Liver (tissue), 9 donors: ENCODE measurements around the gene CEP128. TPM values are rescaled to one million over a fixed set of nuclear protein-coding genes. Genes with fewer than 3 reads are reported as not detected.

Experiments used
- DNase-seq: peaks from one replicate; pipeline ENCODE4 v3.0.0-alpha.2; 2017; ENCODE audit warnings: low spot score
- H3K27ac ChIP-seq, 2 donors: one replicate each; pipeline ENCODE4 v1.7.0; 2013; ENCODE audit warnings: inconsistent platforms in 2 of 2, low read length in 2 of 2, control low read depth in 1 of 2, low read depth in 1 of 2, mild to moderate bottlenecking in 1 of 2
- H3K27me3 ChIP-seq, 4 donors: one replicate each; pipeline versions ENCODE4 v1.6.1 to v1.7.0; 2013; ENCODE audit warnings: low read length in 3 of 4, inconsistent platforms in 1 of 4, mild to moderate bottlenecking in 1 of 4, moderate library complexity in 1 of 4; ENCODE audit not compliant: control insufficient read depth in 4 of 4, insufficient read depth in 4 of 4
- H3K36me3 ChIP-seq, 4 donors: one replicate each; pipeline versions ENCODE4 v1.6.1 to v1.7.0; 2013; ENCODE audit warnings: low read length in 3 of 4, mild to moderate bottlenecking in 3 of 4, low read depth in 1 of 4, moderate library complexity in 1 of 4; ENCODE audit not compliant: control insufficient read depth in 4 of 4, insufficient read depth in 3 of 4
- H3K4me1 ChIP-seq, 4 donors: one replicate each; pipeline versions ENCODE4 v1.6.1 to v1.7.0; 2013; ENCODE audit warnings: low read length in 3 of 4, mild to moderate bottlenecking in 3 of 4, moderate library complexity in 1 of 4; ENCODE audit not compliant: control insufficient read depth in 4 of 4, insufficient read depth in 4 of 4
- H3K4me3 ChIP-seq, 3 donors: one replicate each; pipeline versions ENCODE4 v1.6.1 to v1.7.0; 2013; ENCODE audit warnings: low read length in 3 of 3, control low read depth in 1 of 3, low read depth in 1 of 3, mild to moderate bottlenecking in 1 of 3
- H3K9ac ChIP-seq, 2 donors: one replicate each; pipeline ENCODE4 v1.7.0; 2013; ENCODE audit warnings: low read length in 2 of 2, mild to moderate bottlenecking in 2 of 2, moderate library complexity in 2 of 2, control low read depth in 1 of 2, low read depth in 1 of 2
- H3K9me3 ChIP-seq, 4 donors: one replicate each; pipeline versions ENCODE4 v1.6.1 to v1.7.0; 2013; ENCODE audit warnings: low read length in 3 of 4; ENCODE audit not compliant: control insufficient read depth in 4 of 4
- EGR1 ChIP-seq, 2 donors: IDR thresholded peaks; 2 replicates each; pipeline ENCODE4 v1.6.1; 2016 to 2018; ENCODE audit warnings: antibody characterized with exemption in 2 of 2, low read depth in 2 of 2
- FOXA1 ChIP-seq: IDR thresholded peaks from 2 replicates; pipeline ENCODE4 v1.6.1; 2016; ENCODE audit warnings: antibody characterized with exemption
- FOXA2 ChIP-seq: IDR thresholded peaks from 2 replicates; pipeline ENCODE4 v1.6.1; 2016; ENCODE audit warnings: antibody characterized with exemption
- GABPA ChIP-seq, 2 donors: IDR thresholded peaks in 1 of 2; conservative IDR thresholded peaks in 1 of 2; 2 replicates each; pipeline ENCODE4 v1.6.1; 2016; ENCODE audit warnings: antibody characterized with exemption in 2 of 2, mild to moderate bottlenecking in 1 of 2, moderate library complexity in 1 of 2
- HNF4G ChIP-seq: IDR thresholded peaks from 2 replicates; pipeline ENCODE4 v1.6.1; 2016; ENCODE audit warnings: antibody characterized with exemption
- JUND ChIP-seq, 2 donors: IDR thresholded peaks; 2 replicates each; pipeline ENCODE4 v1.6.1; 2016; ENCODE audit warnings: antibody characterized with exemption in 2 of 2
- NR2F2 ChIP-seq: IDR thresholded peaks from 2 replicates; pipeline ENCODE4 v1.6.1; 2016; ENCODE audit warnings: antibody characterized with exemption
- RAD21 ChIP-seq, 2 donors: IDR thresholded peaks; 2 replicates each; pipeline ENCODE4 v1.6.1; 2016; ENCODE audit warnings: antibody characterized with exemption in 2 of 2, mild to moderate bottlenecking in 2 of 2
- RXRA ChIP-seq, 2 donors: IDR thresholded peaks; 2 replicates each; pipeline ENCODE4 v1.6.1; 2017 to 2018; ENCODE audit warnings: antibody characterized with exemption in 2 of 2, mild to moderate bottlenecking in 1 of 2
- SP1 ChIP-seq: IDR thresholded peaks from 2 replicates; pipeline ENCODE4 v1.6.1; 2018; ENCODE audit warnings: antibody characterized with exemption, mild to moderate bottlenecking
- TAF1 ChIP-seq: conservative IDR thresholded peaks from 2 replicates; pipeline ENCODE4 v1.6.1; 2016; ENCODE audit warnings: antibody characterized with exemption, mild to moderate bottlenecking
- YY1 ChIP-seq: IDR thresholded peaks from 2 replicates; pipeline ENCODE4 v1.6.1; 2016; ENCODE audit warnings: antibody characterized with exemption, mild to moderate bottlenecking
- WGBS: extraction: QIAGEN DNeasy Blood & Tissue Kit; methylation state at CpG from one replicate; pipeline ENCODE4 v1.1.7; 2013; 5-methylcytosine and 5-hydroxymethylcytosine counted together
- polyA plus RNA-seq, 2 donors: library from polyadenylated mRNA; stranded (reverse) in 1 of 2; unstranded in 1 of 2; fragments of 200-250 nt in 1 of 2; fragments of >200 nt in 1 of 2; fragmentation: Nextera tagmentation in 1 of 2; extraction: Ambion mirVana in 1 of 2; gene quantifications; one replicate each; pipeline versions ENCODE4 v1.2.1 to v1.2.3, GENCODE V29; 2013 to 2015
- total RNA-seq, 2 donors: library from RNA; depleted of rRNA; stranded (reverse); fragments of >200 nt; gene quantifications; one replicate each; pipeline ENCODE4 v1.2.3, GENCODE V29; 2014
- TF ChIP-seq, protein P1 (sequence below): IDR thresholded peaks from 2 replicates; pipeline ENCODE4 v1.6.1; 2016; ENCODE audit warnings: antibody characterized with exemption, mild to moderate bottlenecking
- TF ChIP-seq, protein P2 (sequence below): IDR thresholded peaks from 2 replicates; pipeline ENCODE4 v1.6.1; 2016; ENCODE audit warnings: antibody characterized with exemption
- TF ChIP-seq, protein P3 (sequence below): IDR thresholded peaks from 2 replicates; pipeline ENCODE4 v1.6.1; 2016; ENCODE audit warnings: antibody characterized with exemption
- TF ChIP-seq, protein P4 (sequence below): IDR thresholded peaks from 2 replicates; pipeline ENCODE4 v1.6.1; 2016; ENCODE audit warnings: antibody characterized with exemption
- TF ChIP-seq, protein P5 (sequence below): fragments of 150-350 bp; IDR thresholded peaks from 2 replicates; pipeline ENCODE4 v1.5.1; 2017; ENCODE audit warnings: improper control_type of control experiment, low read depth, low read length; ENCODE audit not compliant: missing input control
- donor health status: healthy.
- donor health status: healthy.
- donor health status: healthy.
- donor health status: healthy.
- donor health status: healthy.

CEP128 gene
- total and polyA plus RNA-seq, 4 donors = 0.27 to 3.8 (median 1.4) TPM

DNA sequence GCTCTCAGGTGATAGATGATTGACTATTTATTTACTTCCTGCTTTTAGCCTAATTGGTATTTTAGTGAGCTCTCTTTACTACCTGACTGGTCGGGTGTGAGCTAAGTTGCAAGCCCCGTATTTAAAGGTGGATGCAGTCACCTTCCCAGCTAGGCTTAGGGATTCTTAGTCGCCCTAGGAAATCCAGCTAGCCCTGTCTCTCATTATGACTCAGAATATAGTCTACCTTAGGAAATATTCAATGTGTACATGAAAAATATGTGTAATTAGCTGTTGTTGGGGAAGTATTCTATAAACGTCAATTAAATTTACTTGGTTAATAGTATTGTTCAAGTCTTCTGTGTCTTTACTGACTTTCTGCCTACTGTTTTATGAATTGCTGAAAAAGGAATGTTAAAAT, 423.4 kb downstream of the CEP128 start:
- Histone ChIP-seq H3K36me3 (no peaks in the 10 kb centered on the region), H3K4me1 (no peaks in the 10 kb centered on the region), H3K4me3 (no peak overlapping the region), H3K27ac (no peak overlapping the region), H3K9ac (no peak overlapping the region), H3K27me3 (no peaks in the 10 kb centered on the region), H3K9me3 (peaks cover 0 to 2% (median 0%) of the 10 kb centered on the region in 4 donors)
- TF ChIP-seq HNF4G (no peak), NR2F2 (no peak), SP1 (no peak), EGR1 (IDR thresholded peaks at IDR 0.05; ENCODE audit: low read depth in 2 of 2) (no peak), TAF1 (no peak), FOXA2 (no peak), RXRA (IDR thresholded peaks at IDR 0.05) (no peak), FOXA1 (no peak), RAD21 (IDR thresholded peaks at IDR 0.05) (no peak), JUND (IDR thresholded peaks at IDR 0.05) (no peak), GABPA (IDR thresholded peaks at IDR 0.05 in 1 of 2, conservative IDR thresholded peaks at IDR 0.05 in 1 of 2) (no peak), YY1 (no peak)
- TF ChIP-seq, protein P1, sequence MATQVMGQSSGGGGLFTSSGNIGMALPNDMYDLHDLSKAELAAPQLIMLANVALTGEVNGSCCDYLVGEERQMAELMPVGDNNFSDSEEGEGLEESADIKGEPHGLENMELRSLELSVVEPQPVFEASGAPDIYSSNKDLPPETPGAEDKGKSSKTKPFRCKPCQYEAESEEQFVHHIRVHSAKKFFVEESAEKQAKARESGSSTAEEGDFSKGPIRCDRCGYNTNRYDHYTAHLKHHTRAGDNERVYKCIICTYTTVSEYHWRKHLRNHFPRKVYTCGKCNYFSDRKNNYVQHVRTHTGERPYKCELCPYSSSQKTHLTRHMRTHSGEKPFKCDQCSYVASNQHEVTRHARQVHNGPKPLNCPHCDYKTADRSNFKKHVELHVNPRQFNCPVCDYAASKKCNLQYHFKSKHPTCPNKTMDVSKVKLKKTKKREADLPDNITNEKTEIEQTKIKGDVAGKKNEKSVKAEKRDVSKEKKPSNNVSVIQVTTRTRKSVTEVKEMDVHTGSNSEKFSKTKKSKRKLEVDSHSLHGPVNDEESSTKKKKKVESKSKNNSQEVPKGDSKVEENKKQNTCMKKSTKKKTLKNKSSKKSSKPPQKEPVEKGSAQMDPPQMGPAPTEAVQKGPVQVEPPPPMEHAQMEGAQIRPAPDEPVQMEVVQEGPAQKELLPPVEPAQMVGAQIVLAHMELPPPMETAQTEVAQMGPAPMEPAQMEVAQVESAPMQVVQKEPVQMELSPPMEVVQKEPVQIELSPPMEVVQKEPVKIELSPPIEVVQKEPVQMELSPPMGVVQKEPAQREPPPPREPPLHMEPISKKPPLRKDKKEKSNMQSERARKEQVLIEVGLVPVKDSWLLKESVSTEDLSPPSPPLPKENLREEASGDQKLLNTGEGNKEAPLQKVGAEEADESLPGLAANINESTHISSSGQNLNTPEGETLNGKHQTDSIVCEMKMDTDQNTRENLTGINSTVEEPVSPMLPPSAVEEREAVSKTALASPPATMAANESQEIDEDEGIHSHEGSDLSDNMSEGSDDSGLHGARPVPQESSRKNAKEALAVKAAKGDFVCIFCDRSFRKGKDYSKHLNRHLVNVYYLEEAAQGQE = no peak
- TF ChIP-seq, protein P2, sequence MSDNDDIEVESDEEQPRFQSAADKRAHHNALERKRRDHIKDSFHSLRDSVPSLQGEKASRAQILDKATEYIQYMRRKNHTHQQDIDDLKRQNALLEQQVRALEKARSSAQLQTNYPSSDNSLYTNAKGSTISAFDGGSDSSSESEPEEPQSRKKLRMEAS = no peak
- TF ChIP-seq, protein P3, sequence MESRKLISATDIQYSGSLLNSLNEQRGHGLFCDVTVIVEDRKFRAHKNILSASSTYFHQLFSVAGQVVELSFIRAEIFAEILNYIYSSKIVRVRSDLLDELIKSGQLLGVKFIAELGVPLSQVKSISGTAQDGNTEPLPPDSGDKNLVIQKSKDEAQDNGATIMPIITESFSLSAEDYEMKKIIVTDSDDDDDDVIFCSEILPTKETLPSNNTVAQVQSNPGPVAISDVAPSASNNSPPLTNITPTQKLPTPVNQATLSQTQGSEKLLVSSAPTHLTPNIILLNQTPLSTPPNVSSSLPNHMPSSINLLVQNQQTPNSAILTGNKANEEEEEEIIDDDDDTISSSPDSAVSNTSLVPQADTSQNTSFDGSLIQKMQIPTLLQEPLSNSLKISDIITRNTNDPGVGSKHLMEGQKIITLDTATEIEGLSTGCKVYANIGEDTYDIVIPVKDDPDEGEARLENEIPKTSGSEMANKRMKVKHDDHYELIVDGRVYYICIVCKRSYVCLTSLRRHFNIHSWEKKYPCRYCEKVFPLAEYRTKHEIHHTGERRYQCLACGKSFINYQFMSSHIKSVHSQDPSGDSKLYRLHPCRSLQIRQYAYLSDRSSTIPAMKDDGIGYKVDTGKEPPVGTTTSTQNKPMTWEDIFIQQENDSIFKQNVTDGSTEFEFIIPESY = no peak
- TF ChIP-seq, protein P4, sequence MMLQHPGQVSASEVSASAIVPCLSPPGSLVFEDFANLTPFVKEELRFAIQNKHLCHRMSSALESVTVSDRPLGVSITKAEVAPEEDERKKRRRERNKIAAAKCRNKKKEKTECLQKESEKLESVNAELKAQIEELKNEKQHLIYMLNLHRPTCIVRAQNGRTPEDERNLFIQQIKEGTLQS = no peak
- TF ChIP-seq, protein P5, sequence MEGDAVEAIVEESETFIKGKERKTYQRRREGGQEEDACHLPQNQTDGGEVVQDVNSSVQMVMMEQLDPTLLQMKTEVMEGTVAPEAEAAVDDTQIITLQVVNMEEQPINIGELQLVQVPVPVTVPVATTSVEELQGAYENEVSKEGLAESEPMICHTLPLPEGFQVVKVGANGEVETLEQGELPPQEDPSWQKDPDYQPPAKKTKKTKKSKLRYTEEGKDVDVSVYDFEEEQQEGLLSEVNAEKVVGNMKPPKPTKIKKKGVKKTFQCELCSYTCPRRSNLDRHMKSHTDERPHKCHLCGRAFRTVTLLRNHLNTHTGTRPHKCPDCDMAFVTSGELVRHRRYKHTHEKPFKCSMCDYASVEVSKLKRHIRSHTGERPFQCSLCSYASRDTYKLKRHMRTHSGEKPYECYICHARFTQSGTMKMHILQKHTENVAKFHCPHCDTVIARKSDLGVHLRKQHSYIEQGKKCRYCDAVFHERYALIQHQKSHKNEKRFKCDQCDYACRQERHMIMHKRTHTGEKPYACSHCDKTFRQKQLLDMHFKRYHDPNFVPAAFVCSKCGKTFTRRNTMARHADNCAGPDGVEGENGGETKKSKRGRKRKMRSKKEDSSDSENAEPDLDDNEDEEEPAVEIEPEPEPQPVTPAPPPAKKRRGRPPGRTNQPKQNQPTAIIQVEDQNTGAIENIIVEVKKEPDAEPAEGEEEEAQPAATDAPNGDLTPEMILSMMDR = no peak
- no peak for DNase-seq
- 96% methylated on average over 4 of the region's 4 CpGs for whole genome bisulfite sequencing
